Measurements from ENCODE around the gene SNX30.

Gene SNX30

GRCh38 chr9:112913326-112913725 is 162.8 kb downstream of the SNX30 start:
- TF ChIP-seq CTCF (IDR thresholded peaks at IDR 0.05; ENCODE audit: low read depth, low read length, missing control alignments), result no peak
- in situ Hi-C loops (cut with HindIII; ENCODE audit: low sequenced_read_pairs), result no loop called here
- DNase-seq (ENCODE audit: low read depth), result no peak

GRCh38 chr9:112914524-112914923 is 164.0 kb downstream of the SNX30 start:
- in situ Hi-C loops (cut with HindIII; ENCODE audit: low sequenced_read_pairs), result no loop called here
- no peak for DNase-seq (ENCODE audit: low read depth)
- H3K4me3 ChIP-seq (ENCODE audit: low read depth, low read length), result no peak overlapping the region
- no peak for TF ChIP-seq CTCF (IDR thresholded peaks at IDR 0.05; ENCODE audit: low read depth, low read length, missing control alignments)

More at GRCh38 chr9:112913326-112913725, 162.8 kb downstream of the SNX30 start:
- H3K4me3 ChIP-seq (ENCODE audit: low read depth, low read length), result no peak overlapping the region

- no peak overlapping the region for H3K4me3 ChIP-seq (ENCODE audit: low read depth, low read length)
- TF ChIP-seq CTCF (IDR thresholded peaks at IDR 0.05; ENCODE audit: low read depth, low read length, missing control alignments), result no peak
- DNase-seq (ENCODE audit: low read depth), result no peak
- in situ Hi-C loops (cut with HindIII; ENCODE audit: low sequenced_read_pairs), result no loop called here
Observed at GRCh38 chr9:112917047-112917986, 166.8 kb downstream of the SNX30 start.

- DNase-seq (ENCODE audit: low read depth), result no peak
- in situ Hi-C loops (cut with HindIII; ENCODE audit: low sequenced_read_pairs), result no loop called here
- TF ChIP-seq CTCF (IDR thresholded peaks at IDR 0.05; ENCODE audit: low read depth, low read length, missing control alignments), result no peak
- H3K4me3 ChIP-seq (ENCODE audit: low read depth, low read length), result no peak overlapping the region
Observed at GRCh38 chr9:112917987-112918362, 167.4 kb downstream of the SNX30 start.

GRCh38 chr9:112921549-112921948 is 171.0 kb downstream of the SNX30 start:
- in situ Hi-C loops (cut with HindIII; ENCODE audit: low sequenced_read_pairs), result no loop called here
- no peak overlapping the region for H3K4me3 ChIP-seq (ENCODE audit: low read depth, low read length)
- DNase-seq (ENCODE audit: low read depth), result peak; percentile 2
- TF ChIP-seq CTCF (IDR thresholded peaks at IDR 0.05; ENCODE audit: low read depth, low read length, missing control alignments), result peak; percentile 56

All from astrocyte of the cerebellum (primary cell).